Activated CD8-positive, alpha-beta memory T cell treated with anti-CD3 and anti-CD28 coated beads for 48 hours (primary cell): ENCODE results near the gene USP28.
"Not testable (repeated sequence)": the region's sequence is repeated elsewhere in the genome, so short reads cannot be mapped to it uniquely, and the experiment has no call there.

Experiments used
- DNase-seq, 3 experiments: peaks; one replicate each; pipeline ENCODE4 v3.0.0-alpha.2; 2020; ENCODE audit warnings: low read depth in 2 of 3, low spot score in 2 of 3

Gene USP28

GRCh38 chr11:113875234-113876073 is at the start of gene USP28:
Gene USP28, minus strand, starts transcription at chr11:113875572. Its CDS starts 71 bp downstream, at chr11:113875501.
- DNase-seq, result peak; percentile 71 to 76 (median 71)

- DNase-seq, result no peak
Measured at GRCh38 chr11:113923572-113923971, 48.2 kb upstream of the USP28 start.

- not testable (repeated sequence) for DNase-seq
Measured at GRCh38 chr11:113911491-113911890, 36.1 kb upstream of the USP28 start.

GRCh38 chr11:113908098-113908497 is 32.7 kb upstream of the USP28 start:
- DNase-seq, result no peak

- DNase-seq, result no peak
Measured at GRCh38 chr11:113907681-113908080, 32.3 kb upstream of the USP28 start.

- no peak for DNase-seq
Measured at GRCh38 chr11:113907152-113907551, 31.8 kb upstream of the USP28 start.

GRCh38 chr11:113906516-113906915 is 31.1 kb upstream of the USP28 start:
- DNase-seq, result no peak

GRCh38 chr11:113906038-113906437 is 30.7 kb upstream of the USP28 start:
- DNase-seq, result no peak

GRCh38 chr11:113904379-113905101 is 29.2 kb upstream of the USP28 start, which contains the start of gene HTR3B:
Gene HTR3B, plus strand, starts transcription at chr11:113904796. Its CDS starts 138 bp downstream, at chr11:113904934.
- no peak for DNase-seq

- no peak for DNase-seq
Measured at GRCh38 chr11:113901141-113901540, 25.8 kb upstream of the USP28 start.

GRCh38 chr11:113896156-113896879 is 20.9 kb upstream of the USP28 start:
- no peak for DNase-seq

- no peak for DNase-seq
Measured at GRCh38 chr11:113895367-113896155, 20.2 kb upstream of the USP28 start.

- no peak for DNase-seq
Measured at GRCh38 chr11:113894421-113894996, 19.1 kb upstream of the USP28 start.

- no peak for DNase-seq
Measured at GRCh38 chr11:113888848-113889247, 13.5 kb upstream of the USP28 start.

GRCh38 chr11:113885897-113886296 is 10.5 kb upstream of the USP28 start:
- DNase-seq, result no peak

- DNase-seq, result no peak
Measured at GRCh38 chr11:113884361-113884836, 9.0 kb upstream of the USP28 start.

- DNase-seq, result no peak
Measured at GRCh38 chr11:113881856-113882255, 6.5 kb upstream of the USP28 start.

GRCh38 chr11:113880971-113881370 is 5.6 kb upstream of the USP28 start:
- no peak for DNase-seq

GRCh38 chr11:113879446-113879845 is 4.1 kb upstream of the USP28 start:
- DNase-seq, result not testable (repeated sequence)

- DNase-seq, result no peak
Measured at GRCh38 chr11:113877670-113878055, 2.3 kb upstream of the USP28 start.
